Stimulated activated CD4-positive, alpha-beta T cell treated with anti-CD3 and anti-CD28 coated beads, Interleukin-15, amount 100 ng/mL, for 48 hours (primary cell): ENCODE data around the gene AGBL4.

ENCODE experiments used
- DNase-seq, 2 donors: peaks; one replicate each; pipeline ENCODE4 v3.0.0-alpha.2; 2020; ENCODE audit warnings: low read depth in 2 of 2

The AGBL4 gene

GRCh38 chr1:48725341-48726046, 1298.3 kb downstream of the AGBL4 start:
- no peak for DNase-seq

- DNase-seq: no peak
Measured at GRCh38 chr1:48720929-48721328, 1302.8 kb downstream of the AGBL4 start.

- no peak for DNase-seq
Measured at GRCh38 chr1:48718705-48719104, 1305.0 kb downstream of the AGBL4 start.

GRCh38 chr1:48718116-48718630, 1305.6 kb downstream of the AGBL4 start:
- no peak for DNase-seq

GRCh38 chr1:48717082-48717481, 1306.7 kb downstream of the AGBL4 start:
- no peak for DNase-seq

- no peak for DNase-seq
Measured at GRCh38 chr1:48715921-48716320, 1307.8 kb downstream of the AGBL4 start.

- DNase-seq: no peak
Measured at GRCh38 chr1:48710915-48711314, 1312.8 kb downstream of the AGBL4 start.

GRCh38 chr1:48710318-48710717, 1313.4 kb downstream of the AGBL4 start:
- no peak for DNase-seq

- no peak for DNase-seq
Measured at GRCh38 chr1:48704736-48705135, 1319.0 kb downstream of the AGBL4 start.

- no peak for DNase-seq
Measured at GRCh38 chr1:48701445-48701844, 1322.3 kb downstream of the AGBL4 start.

- peak; percentile 7 to 39 for DNase-seq
Measured at GRCh38 chr1:48697066-48697707, 1326.6 kb downstream of the AGBL4 start.

GRCh38 chr1:48695161-48695560, 1328.6 kb downstream of the AGBL4 start:
- DNase-seq: no peak

GRCh38 chr1:48693674-48694320, 1330.0 kb downstream of the AGBL4 start:
- DNase-seq: no peak

GRCh38 chr1:48693180-48693579, 1330.6 kb downstream of the AGBL4 start:
- DNase-seq: no peak

GRCh38 chr1:48692235-48692634, 1331.5 kb downstream of the AGBL4 start:
- no peak for DNase-seq

- DNase-seq: no peak
Measured at GRCh38 chr1:48691429-48692001, 1332.2 kb downstream of the AGBL4 start.

- DNase-seq: no peak
Measured at GRCh38 chr1:48688102-48688760, 1335.5 kb downstream of the AGBL4 start.

- no peak for DNase-seq
Measured at GRCh38 chr1:48687282-48688045, 1336.3 kb downstream of the AGBL4 start.

- DNase-seq: no peak
Measured at GRCh38 chr1:48686159-48686558, 1337.6 kb downstream of the AGBL4 start.

- no peak for DNase-seq
Measured at GRCh38 chr1:48684381-48684780, 1339.4 kb downstream of the AGBL4 start.

- no peak for DNase-seq
Measured at GRCh38 chr1:48683839-48684238, 1339.9 kb downstream of the AGBL4 start.
